Measurements from ENCODE around the gene PDE7B.
"Not testable (repeated sequence)": the region's sequence is repeated elsewhere in the genome, so short reads cannot be mapped to it uniquely, and the experiment has no call there.

The PDE7B gene

DNA sequence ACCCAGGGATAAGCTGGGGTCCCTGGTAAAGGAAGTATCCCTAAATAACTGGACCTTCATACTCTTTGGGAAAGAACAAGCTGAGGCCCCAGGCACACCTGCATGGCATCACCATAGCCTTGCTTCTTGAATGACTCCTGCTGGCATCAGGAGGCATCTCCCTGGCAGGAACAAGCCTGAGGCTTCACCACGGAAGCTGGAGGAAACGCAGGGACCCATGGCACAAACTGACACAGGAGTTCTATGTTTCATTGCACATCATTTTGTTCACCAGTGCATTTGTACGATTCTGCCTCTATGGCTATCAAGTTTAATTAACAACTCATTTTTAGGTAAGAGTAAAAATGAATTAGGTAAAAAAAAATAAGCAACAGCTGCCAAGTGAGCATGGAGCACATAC, 619 bp upstream of the PDE7B start:
- no peak for DNase-seq

GRCh38 chr6:135852746-135853145, 1.2 kb downstream of the PDE7B start:
- DNase-seq: no peak

- no peak for DNase-seq
Measured at GRCh38 chr6:135853227-135853626, 1.7 kb downstream of the PDE7B start.

DNA sequence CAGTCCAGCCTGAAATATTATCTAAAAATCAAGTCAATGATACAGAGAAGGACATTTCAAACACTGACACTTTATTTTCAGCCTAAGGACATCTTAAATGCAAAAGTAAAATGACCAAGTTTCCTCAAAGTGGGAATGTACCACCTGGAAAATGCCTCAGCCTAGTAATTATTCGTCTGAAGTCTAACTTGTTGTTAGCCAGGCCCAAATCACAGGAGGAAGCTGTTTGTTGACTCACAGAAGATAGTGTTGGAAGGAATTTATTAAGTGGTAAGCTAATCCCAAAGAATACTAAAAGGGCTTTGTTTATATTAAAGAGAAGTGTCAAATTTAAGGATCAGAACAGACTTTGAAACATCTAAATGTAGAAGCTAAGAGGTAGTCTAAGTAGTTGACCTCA, 2.5 kb downstream of the PDE7B start:
- no peak for DNase-seq

GRCh38 chr6:135854799-135855198, 3.3 kb downstream of the PDE7B start:
- DNase-seq: no peak

DNA sequence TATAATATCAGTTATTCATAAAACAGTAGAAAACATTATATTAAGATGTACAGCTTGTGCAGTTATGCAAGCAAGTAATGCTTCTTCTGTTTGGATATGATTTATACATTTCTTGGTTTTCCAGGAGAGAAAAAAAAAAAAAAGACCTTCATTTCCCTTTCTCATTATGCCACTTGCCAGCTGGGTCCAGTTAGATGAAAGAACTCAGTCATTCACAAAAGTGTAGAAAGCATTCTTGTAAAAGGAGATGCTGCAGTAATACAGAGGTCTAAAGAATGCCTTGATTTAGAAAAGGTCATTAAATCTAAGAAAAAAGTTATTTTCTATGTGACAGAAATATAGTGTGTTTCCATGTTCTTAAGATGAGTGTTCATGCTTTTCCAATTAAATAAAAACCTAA, 7.4 kb downstream of the PDE7B start:
- no peak for DNase-seq

- DNase-seq: no peak
Measured at GRCh38 chr6:135860361-135860760, 8.9 kb downstream of the PDE7B start.

DNA sequence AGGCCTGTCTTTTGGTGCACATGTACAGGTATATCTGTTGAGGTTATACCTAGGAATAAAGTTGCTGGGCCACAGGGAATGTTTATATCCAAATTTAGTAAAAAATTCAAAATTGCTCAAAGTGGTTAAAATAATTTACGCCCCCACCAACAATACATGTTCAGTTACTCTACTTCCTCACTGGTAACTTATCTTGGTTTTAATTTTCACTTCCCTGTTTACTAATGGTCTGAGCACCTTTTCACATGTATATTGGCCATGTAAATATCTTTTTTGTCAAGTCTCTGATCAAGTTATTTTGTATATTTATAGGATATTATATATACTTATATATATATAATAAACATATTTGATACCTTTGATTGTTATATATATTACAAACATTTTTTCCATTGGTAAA, 9.7 kb downstream of the PDE7B start:
- DNase-seq: no peak

DNA sequence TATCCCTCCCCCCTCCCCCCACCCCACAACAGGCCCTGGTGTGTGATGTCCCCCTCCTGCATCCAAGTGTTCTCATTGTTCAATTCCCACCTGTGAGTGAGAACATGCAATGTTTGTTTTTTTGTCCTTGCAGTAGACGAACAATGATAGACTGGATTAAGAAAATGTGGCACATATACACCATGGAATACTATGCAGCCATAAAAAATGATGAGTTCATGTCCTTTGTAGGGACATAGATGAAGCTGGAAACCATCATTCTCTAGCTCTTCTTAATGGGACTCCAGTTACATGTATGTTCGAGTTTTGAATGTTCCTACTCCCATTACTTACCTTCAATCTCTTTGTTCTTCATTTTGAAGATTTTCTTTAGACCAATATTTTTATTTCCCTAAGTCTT, 13.4 kb downstream of the PDE7B start:
- DNase-seq: not testable (repeated sequence)

GRCh38 chr6:135866445-135867123, 15.1 kb downstream of the PDE7B start:
- no peak for DNase-seq

DNA sequence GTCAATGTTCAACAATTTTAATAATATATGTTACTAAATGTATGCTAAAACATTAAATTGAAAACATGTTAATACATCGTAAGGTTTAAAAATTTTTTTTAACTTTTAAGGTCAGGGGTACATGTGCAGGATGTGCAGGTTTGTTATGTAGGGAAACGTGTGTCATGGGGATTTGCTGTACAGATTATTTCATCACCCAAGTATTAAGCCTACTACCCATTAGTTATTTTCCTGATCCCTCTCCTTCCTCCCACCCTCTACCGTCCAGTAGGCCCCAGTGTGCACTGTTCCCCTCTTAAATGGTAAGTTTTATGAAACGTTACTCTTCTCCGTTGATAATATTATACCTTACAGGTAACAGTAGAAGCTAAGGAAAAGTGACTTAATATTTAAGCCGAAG, 15.8 kb downstream of the PDE7B start:
- no peak for DNase-seq

DNA sequence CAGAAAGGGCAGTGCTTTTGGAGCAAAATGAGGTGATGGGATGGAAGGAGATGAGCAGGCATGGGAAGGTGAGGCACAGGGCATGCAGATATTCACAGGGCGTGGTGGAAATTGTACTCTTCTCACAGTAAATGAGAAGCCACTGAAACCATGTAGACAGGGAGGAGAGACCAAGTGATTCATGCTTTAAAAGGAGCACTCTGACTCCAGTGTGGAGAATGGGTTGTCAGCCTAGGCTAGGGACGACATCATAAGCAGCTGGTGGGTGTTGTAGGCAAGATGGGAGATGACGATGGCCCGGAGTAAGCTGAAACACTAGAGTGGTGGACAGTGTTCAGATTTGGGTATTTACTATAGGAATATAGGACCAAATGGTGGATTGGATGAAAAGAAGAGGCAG, 18.4 kb downstream of the PDE7B start:
- DNase-seq: no peak

- no peak for DNase-seq
Measured at GRCh38 chr6:135870722-135871121, 19.2 kb downstream of the PDE7B start.

DNA sequence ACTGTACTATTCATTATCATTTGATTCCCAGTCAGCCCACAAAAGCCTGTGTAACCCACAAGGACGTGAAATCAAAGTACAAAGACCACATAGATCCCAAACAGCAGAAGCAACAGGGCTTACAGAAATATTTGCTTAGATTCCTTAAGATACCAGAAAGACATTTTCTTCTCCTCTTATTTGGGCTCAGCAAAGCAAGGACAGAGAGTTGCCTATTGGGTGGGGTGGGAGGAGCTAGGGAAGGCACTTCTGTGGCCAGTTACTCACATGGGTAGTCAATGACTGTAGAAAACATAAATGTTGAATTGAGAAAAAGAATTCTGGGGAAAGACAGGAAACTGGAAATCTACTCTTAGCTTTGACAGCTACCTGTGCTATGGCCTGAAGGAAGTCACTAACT, 19.8 kb downstream of the PDE7B start:
- DNase-seq: no peak

DNA sequence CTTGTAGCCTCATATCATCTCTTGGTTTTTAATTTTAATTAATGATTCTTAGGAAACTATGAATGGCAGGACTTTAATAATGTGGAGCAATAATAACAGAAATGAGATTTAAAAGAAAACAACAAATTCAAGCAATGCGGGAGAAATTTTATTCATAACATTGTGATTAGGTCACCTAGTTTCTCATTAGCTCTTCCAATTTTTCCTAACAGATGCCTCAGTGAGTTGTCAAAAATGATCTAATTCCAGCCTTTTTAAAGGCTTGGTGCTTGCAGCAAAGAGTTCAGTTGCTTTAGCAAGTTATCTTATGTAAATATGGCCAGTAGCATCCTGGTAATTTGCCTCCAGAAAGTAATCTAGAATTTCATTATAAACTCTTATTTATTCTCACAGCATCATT, 20.4 kb downstream of the PDE7B start:
- DNase-seq: no peak

DNA sequence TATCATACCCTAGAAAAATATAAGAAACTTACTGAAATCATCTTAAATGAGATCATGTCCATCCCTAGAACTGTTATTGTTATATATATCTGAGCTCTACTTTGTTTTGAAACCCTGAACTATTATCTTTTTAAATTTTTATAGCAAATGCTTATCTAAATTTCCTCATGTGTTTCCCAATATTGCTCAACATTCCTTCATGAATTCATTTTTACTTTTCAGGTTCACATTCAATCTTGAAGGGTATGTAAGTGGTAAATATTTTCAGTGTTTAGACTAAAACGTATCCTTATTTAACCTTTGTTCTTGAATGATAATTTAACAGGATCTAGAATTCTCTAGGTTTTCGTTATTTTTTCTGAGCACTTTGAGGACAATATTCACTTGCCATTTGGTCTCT, 23.9 kb downstream of the PDE7B start:
- DNase-seq: no peak

GRCh38 chr6:135876058-135876457, 24.6 kb downstream of the PDE7B start:
- DNase-seq: no peak

- DNase-seq: no peak
Measured at GRCh38 chr6:135877666-135878065, 26.2 kb downstream of the PDE7B start.

- no peak for DNase-seq
Measured at GRCh38 chr6:135880066-135880972, 28.8 kb downstream of the PDE7B start.

GRCh38 chr6:135883045-135883444, 31.5 kb downstream of the PDE7B start:
- DNase-seq: no peak

DNA sequence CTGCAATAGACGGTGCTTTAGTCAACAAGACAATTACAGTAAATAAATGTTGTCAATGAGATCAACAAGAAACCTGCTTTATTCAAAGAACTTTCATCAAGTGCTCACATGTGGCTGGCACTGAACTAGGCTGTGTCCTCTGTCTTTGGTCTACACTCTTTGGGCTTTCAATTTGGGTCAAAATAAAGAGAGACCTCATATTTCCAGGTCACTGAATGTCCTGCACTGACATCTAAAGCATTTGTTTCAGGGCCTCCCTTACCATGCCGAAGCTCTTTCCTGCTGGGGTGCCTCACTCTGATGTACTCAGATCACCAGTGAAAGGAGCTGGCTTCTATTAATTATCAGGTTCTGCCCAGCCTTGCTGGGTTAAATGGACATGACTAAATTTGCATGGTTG, 32.0 kb downstream of the PDE7B start:
- no peak for DNase-seq

DNA sequence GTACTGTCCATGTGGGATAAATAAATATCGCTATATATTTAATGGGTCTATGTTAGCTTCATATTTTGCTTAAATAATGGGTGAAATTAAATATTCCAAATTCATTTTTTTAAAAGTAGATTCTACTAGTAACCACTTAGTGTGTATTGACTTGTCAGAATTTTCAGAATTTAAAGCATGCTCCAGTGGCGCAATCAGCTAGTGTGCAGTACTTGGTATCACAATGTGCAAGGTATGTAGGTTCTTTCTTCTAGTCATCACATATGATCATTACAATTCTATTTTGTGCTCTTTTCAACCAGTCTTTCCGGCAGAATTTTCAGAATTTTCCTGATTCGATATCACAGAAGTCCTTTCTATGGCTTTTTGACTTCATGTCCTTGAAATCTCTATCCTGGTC, 32.6 kb downstream of the PDE7B start:
- DNase-seq: no peak

DNA sequence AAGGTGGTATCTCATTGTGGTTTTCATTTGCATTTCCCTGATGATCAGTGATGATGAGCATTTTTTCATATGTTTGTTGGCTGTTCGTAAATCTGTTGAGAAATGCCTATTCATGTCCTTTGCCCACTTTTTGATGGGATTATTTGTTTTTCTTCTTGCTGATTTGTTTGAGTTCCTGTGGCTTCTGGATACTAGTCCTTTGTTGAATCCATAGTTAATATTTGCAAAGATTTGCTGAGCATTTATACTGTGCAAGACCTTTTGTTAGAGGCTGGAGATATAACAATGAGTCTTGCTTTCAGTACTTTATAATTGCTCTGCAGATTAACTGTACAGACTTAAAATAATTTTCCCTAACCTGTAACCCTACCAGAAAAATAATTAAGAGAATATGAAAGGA, 35.6 kb downstream of the PDE7B start:
- no peak for DNase-seq

DNA sequence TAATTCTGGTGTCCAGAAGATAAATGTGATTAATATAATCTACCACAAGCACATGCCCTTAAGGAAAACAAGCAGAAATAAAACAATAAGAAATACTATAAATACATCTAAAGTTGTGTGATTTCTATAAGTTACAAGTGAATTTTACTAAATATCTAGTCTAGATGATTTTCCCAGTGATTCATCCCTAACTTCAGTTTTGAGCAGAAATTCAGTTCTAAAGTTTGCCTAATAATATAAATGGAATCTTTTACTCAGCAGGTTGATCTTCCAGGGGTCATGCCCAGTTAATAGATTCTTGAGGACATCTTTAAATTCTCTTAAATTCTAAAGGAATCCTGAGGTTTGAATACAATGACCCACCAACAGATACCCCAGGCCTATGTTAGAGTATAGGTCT, 37.3 kb downstream of the PDE7B start:
- DNase-seq: no peak
